ENCODE results near the gene NKX6-2. TPM values are rescaled to one million over a fixed set of nuclear protein-coding genes. Genes with fewer than 3 reads are reported as not detected.

NKX6-2 gene
- total RNA-seq, 1 donor from 2014 or later = not detected

GRCh38 chr10:132811891-132812481, 26.0 kb upstream of the NKX6-2 start:
- Mint-ChIP-seq H3K4me3 (no peak overlapping the region), H3K27ac (no peak overlapping the region), H3K27me3 (ENCODE audit: low read depth) (peaks cover 26% of the 10 kb centered on the region), H3K9me3 (no peaks in the 10 kb centered on the region), H3K4me1 (peaks cover 2% of the 10 kb centered on the region), H3K36me3 (no peaks in the 10 kb centered on the region)
- DNase-seq (ENCODE audit: low spot score in 2 of 2, unreplicated experiment in 2 of 2) = no peak
- TF ChIP-seq CTCF (IDR thresholded peaks at IDR 0.05; ENCODE audit: unreplicated experiment) = no peak

DNA sequence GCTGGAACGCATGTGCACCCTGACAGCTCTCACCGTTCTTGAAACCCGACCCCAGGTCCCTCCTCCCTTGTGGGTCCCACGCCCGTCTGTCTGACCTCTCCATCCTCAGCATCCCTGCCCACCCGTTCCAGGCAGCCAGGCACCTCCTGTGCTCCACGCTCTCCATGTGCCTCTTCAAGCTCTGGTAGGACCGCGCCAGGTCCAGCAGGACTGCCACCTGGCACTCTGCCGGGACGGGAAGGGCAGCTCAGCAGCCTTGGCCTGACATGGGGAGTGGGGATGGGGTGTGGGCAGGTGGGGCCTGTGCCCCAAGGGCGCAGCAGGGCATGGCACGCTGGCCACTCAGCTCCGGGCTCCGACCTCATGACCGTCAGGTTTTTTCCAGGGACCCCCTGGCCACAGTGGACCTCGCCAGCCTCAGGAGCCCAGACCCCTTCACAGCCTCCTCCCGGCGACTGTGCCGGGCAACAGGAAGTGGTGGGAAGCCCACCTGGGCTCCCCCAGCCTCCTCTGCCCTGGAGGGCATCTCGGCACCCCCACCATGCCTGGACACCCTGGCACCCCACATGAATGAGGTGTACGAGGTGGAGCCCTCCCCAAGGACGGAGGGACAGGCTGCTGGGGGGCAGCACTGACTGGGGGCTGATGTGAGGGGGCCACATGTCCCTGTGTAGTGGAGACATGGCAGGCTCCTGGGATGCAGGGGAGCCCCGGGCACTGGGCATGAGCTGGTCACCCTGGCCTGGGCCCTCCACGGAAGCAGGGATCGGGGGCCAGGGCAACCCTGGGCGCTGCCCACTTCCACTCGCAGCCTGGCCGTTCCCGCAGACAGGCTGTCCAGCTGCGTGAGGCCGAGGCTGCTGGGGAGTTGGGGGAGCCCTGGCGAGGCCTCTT, 25.1 kb upstream of the NKX6-2 start:
- Mint-ChIP-seq H3K4me1 (peaks cover 4% of the 10 kb centered on the region), H3K27me3 (ENCODE audit: low read depth) (peaks cover 19% of the 10 kb centered on the region), H3K4me3 (no peak overlapping the region), H3K27ac (no peak overlapping the region), H3K36me3 (no peaks in the 10 kb centered on the region), H3K9me3 (no peaks in the 10 kb centered on the region)
- DNase-seq (ENCODE audit: low spot score in 2 of 2, unreplicated experiment in 2 of 2) = peak in 1 of 2 experiments; percentile 19
- TF ChIP-seq CTCF (IDR thresholded peaks at IDR 0.05; ENCODE audit: unreplicated experiment) = no peak

DNA sequence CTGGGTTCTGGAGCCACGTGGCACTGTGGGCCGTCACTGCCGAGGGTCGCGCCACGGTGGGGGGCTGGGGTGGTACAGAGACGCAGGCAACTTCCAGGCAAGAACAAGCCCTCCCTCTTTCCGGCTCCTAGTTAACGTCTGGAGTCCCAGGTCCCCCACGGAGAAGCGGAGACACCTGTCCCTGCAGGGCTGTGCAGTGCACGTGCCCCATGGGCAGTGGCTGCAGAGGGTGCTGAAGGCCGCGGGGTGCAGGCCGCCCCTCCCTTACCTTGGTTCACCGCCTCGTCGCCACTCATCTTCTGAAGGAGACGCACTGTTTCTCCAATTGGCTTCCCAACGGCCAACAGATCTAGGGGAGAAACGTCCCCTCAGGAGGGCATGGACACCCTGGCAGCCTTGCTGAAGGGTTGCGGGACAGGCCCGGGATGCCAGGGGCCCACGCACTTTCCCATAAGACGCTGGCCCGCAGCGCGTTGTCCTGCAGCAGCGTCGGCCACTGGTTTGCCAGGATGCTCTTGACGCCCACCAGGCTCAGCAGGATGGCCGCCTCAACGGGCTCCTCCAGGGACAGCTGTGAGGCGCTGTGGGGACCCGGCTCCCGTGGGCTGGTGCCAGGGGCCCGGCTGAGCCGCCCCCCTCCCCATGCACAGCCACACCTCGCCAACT, 24.3 kb upstream of the NKX6-2 start:
- no peaks in the 10 kb centered on the region for H3K9me3 Mint-ChIP-seq
- H3K27me3 Mint-ChIP-seq (ENCODE audit: low read depth) = peaks cover 11% of the 10 kb centered on the region
- no peak overlapping the region for H3K4me3 Mint-ChIP-seq
- H3K36me3 Mint-ChIP-seq = no peaks in the 10 kb centered on the region
- H3K4me1 Mint-ChIP-seq = peaks cover 8% of the 10 kb centered on the region
- no peak for DNase-seq (ENCODE audit: low spot score in 2 of 2, unreplicated experiment in 2 of 2)
- no peak for TF ChIP-seq CTCF (IDR thresholded peaks at IDR 0.05; ENCODE audit: unreplicated experiment)
- H3K27ac Mint-ChIP-seq = no peak overlapping the region

GRCh38 chr10:132809232-132810140, 23.5 kb upstream of the NKX6-2 start:
- no peaks in the 10 kb centered on the region for H3K9me3 Mint-ChIP-seq
- no peak for DNase-seq (ENCODE audit: low spot score in 2 of 2, unreplicated experiment in 2 of 2)
- peaks cover 10% of the 10 kb centered on the region for H3K4me1 Mint-ChIP-seq
- H3K36me3 Mint-ChIP-seq = no peaks in the 10 kb centered on the region
- no peak overlapping the region for H3K4me3 Mint-ChIP-seq
- peaks cover 10% of the 10 kb centered on the region for H3K27me3 Mint-ChIP-seq (ENCODE audit: low read depth)
- no peak overlapping the region for H3K27ac Mint-ChIP-seq
- TF ChIP-seq CTCF (IDR thresholded peaks at IDR 0.05; ENCODE audit: unreplicated experiment) = no peak
